HEK293 (cell line): ENCODE measurements around the gene DNAH8.

Experiments
- BCL11A ChIP-seq: fragments of 450-650 bp; formaldehyde crosslinking; IDR thresholded peaks from 2 replicates; pipeline ENCODE4 v1.5.1; 2016; ENCODE audit warnings: low read depth, missing biosample characterization, missing genetic modification characterization
- GLI4 ChIP-seq: fragments of 450-650 bp; formaldehyde crosslinking; IDR thresholded peaks from 2 replicates; pipeline ENCODE4 v1.5.1; 2016; ENCODE audit warnings: missing biosample characterization, missing genetic modification characterization
- PRDM1 ChIP-seq: fragments of 450-650 bp; formaldehyde crosslinking; IDR thresholded peaks from 2 replicates; pipeline ENCODE4; 2016; ENCODE audit warnings: missing biosample characterization, missing genetic modification characterization
- SALL2 ChIP-seq: fragments of 450-650 bp; formaldehyde crosslinking; IDR thresholded peaks from 2 replicates; pipeline ENCODE4 v1.5.0; 2017; ENCODE audit warnings: missing biosample characterization, mild to moderate bottlenecking, missing genetic modification characterization, borderline replicate concordance
- SP2 ChIP-seq: fragments of 450-650 bp; formaldehyde crosslinking; IDR thresholded peaks from 2 replicates; pipeline ENCODE4 v1.5.1; 2016; ENCODE audit warnings: missing biosample characterization, missing genetic modification characterization
- ZNF174 ChIP-seq: fragments of 450-650 bp; formaldehyde crosslinking; IDR thresholded peaks from 2 replicates; pipeline ENCODE4 v1.5.0; 2017; ENCODE audit warnings: missing biosample characterization, mild to moderate bottlenecking, missing genetic modification characterization
- ZNF274 ChIP-seq, 2 experiments: fragments of 200-500 bp in 1 of 2; fragments of 450-650 bp in 1 of 2; sonication (Bioruptor generic) in 1 of 2; formaldehyde crosslinking in 1 of 2; IDR thresholded peaks; 2 replicates each; pipeline versions ENCODE4 v1.5.1 to v1.6.1; 2014 to 2016; ENCODE audit warnings: borderline replicate concordance in 1 of 2, inconsistent platforms in 1 of 2, low read length in 1 of 2, missing biosample characterization in 1 of 2, missing genetic modification characterization in 1 of 2
- ZNF426 ChIP-seq: fragments of 450-650 bp; formaldehyde crosslinking; IDR thresholded peaks from 2 replicates; pipeline ENCODE4 v1.5.1; 2017; ENCODE audit warnings: missing biosample characterization, missing genetic modification characterization, mild to moderate bottlenecking, inconsistent platforms, moderate library complexity
- ZNF48 ChIP-seq: fragments of 450-650 bp; formaldehyde crosslinking; IDR thresholded peaks from 2 replicates; pipeline ENCODE4 v1.5.1; 2016; ENCODE audit warnings: missing biosample characterization, missing genetic modification characterization
- TF ChIP-seq, protein P1 (sequence below): fragments of 450-650 bp; formaldehyde crosslinking; IDR thresholded peaks from 2 replicates; pipeline ENCODE4 v1.5.1; 2016; ENCODE audit warnings: missing biosample characterization, missing genetic modification characterization
- TF ChIP-seq, protein P2 (sequence below): fragments of 450-650 bp; formaldehyde crosslinking; IDR thresholded peaks from 2 replicates; pipeline ENCODE4 v1.5.1; 2016; ENCODE audit warnings: missing biosample characterization, missing genetic modification characterization
- TF ChIP-seq, protein P3 (sequence below): fragments of 450-650 bp; formaldehyde crosslinking; IDR thresholded peaks from 2 replicates; pipeline ENCODE4 v1.5.1; 2016; ENCODE audit warnings: missing biosample characterization, missing genetic modification characterization
- TF ChIP-seq, protein P4 (sequence below): fragments of 450-650 bp; formaldehyde crosslinking; IDR thresholded peaks from 2 replicates; pipeline ENCODE4 v1.5.1; 2016; ENCODE audit warnings: missing biosample characterization, missing genetic modification characterization, low read depth

DNA sequence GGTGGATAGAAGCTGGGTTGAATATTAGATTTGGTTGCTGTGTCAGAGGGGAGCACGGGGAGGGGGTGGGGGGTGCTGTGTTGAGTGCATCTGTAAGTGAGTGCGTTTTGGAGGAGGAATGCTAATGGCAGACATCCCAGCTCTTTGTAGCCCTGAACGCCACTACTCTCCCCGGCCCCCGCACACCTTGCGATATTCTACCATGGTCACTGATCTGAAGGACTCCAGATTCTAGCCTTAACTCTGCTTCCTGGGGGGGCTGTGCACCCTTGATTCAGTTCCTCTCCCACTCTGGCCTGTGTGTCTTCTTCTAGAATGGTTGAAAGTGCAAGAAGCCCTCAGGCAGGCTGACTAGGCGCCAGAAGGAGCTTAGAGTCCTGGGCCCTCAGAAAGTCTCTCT lies 340.6 kb downstream of the DNAH8 start:
- TF ChIP-seq, protein P1, sequence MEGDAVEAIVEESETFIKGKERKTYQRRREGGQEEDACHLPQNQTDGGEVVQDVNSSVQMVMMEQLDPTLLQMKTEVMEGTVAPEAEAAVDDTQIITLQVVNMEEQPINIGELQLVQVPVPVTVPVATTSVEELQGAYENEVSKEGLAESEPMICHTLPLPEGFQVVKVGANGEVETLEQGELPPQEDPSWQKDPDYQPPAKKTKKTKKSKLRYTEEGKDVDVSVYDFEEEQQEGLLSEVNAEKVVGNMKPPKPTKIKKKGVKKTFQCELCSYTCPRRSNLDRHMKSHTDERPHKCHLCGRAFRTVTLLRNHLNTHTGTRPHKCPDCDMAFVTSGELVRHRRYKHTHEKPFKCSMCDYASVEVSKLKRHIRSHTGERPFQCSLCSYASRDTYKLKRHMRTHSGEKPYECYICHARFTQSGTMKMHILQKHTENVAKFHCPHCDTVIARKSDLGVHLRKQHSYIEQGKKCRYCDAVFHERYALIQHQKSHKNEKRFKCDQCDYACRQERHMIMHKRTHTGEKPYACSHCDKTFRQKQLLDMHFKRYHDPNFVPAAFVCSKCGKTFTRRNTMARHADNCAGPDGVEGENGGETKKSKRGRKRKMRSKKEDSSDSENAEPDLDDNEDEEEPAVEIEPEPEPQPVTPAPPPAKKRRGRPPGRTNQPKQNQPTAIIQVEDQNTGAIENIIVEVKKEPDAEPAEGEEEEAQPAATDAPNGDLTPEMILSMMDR (tag by site-specific recombination) = no peak
- no peak for TF ChIP-seq BCL11A
- no peak for TF ChIP-seq ZNF174 (tag by site-specific recombination)
- TF ChIP-seq, protein P2, sequence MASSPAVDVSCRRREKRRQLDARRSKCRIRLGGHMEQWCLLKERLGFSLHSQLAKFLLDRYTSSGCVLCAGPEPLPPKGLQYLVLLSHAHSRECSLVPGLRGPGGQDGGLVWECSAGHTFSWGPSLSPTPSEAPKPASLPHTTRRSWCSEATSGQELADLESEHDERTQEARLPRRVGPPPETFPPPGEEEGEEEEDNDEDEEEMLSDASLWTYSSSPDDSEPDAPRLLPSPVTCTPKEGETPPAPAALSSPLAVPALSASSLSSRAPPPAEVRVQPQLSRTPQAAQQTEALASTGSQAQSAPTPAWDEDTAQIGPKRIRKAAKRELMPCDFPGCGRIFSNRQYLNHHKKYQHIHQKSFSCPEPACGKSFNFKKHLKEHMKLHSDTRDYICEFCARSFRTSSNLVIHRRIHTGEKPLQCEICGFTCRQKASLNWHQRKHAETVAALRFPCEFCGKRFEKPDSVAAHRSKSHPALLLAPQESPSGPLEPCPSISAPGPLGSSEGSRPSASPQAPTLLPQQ (tag by site-specific recombination) = no peak
- TF ChIP-seq, protein P3, sequence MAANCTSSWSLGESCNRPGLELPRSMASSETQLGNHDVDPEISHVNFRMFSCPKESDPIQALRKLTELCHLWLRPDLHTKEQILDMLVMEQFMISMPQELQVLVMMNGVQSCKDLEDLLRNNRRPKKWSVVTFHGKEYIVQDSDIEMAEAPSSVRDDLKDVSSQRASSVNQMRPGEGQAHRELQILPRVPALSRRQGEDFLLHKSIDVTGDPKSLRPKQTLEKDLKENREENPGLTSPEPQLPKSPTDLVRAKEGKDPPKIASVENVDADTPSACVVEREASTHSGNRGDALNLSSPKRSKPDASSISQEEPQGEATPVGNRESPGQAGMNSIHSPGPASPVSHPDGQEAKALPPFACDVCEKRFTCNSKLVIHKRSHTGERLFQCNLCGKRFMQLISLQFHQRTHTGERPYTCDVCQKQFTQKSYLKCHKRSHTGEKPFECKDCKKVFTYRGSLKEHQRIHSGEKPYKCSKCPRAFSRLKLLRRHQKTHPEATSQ (tag by site-specific recombination) = no peak
- no peak for TF ChIP-seq ZNF426
- TF ChIP-seq GLI4 = no peak
- TF ChIP-seq, protein P4, sequence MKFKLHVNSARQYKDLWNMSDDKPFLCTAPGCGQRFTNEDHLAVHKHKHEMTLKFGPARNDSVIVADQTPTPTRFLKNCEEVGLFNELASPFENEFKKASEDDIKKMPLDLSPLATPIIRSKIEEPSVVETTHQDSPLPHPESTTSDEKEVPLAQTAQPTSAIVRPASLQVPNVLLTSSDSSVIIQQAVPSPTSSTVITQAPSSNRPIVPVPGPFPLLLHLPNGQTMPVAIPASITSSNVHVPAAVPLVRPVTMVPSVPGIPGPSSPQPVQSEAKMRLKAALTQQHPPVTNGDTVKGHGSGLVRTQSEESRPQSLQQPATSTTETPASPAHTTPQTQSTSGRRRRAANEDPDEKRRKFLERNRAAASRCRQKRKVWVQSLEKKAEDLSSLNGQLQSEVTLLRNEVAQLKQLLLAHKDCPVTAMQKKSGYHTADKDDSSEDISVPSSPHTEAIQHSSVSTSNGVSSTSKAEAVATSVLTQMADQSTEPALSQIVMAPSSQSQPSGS = no peak
- TF ChIP-seq SALL2 = no peak
- no peak for TF ChIP-seq PRDM1
- TF ChIP-seq ZNF274 (IDR thresholded peaks at IDR 0.05; ENCODE audit: low read length) = no peak
- no peak for TF ChIP-seq ZNF274 (tag by site-specific recombination; IDR thresholded peaks at IDR 0.05; ENCODE audit: borderline replicate concordance)
- no peak for TF ChIP-seq ZNF48 (tag by site-specific recombination)
- TF ChIP-seq SP2 (tag by site-specific recombination) = no peak
